PFSK-1 (cell line): ENCODE results near the gene STC2.

Experiments
- FOXP2 ChIP-seq: optimal IDR thresholded peaks from 2 replicates; pipeline ENCODE3; 2011; ENCODE audit warnings: borderline replicate concordance, control low read depth, inconsistent platforms; ENCODE audit not compliant: insufficient read depth; ENCODE audit errors: extremely low read length, extremely low read depth
- POLR2AphosphoS5 ChIP-seq: IDR thresholded peaks from 2 replicates; pipeline ENCODE4 v1.6.1; 2012; ENCODE audit warnings: low read depth, mild to moderate bottlenecking, control low read depth, low read length, moderate library complexity
- SIN3A ChIP-seq: IDR thresholded peaks from 2 replicates; pipeline ENCODE4 v1.6.1; 2012; ENCODE audit warnings: mild to moderate bottlenecking, low read length, moderate library complexity, borderline replicate concordance; ENCODE audit not compliant: insufficient read depth
- TAF1 ChIP-seq: IDR thresholded peaks from 2 replicates; pipeline ENCODE4 v1.6.1; 2012; ENCODE audit warnings: low read length, control low read depth, borderline replicate concordance; ENCODE audit not compliant: insufficient read depth
- TF ChIP-seq, protein P1 (sequence below), 2 experiments: IDR thresholded peaks; 2 replicates each; pipeline versions ENCODE4 v1.6.1 to v1.8.0; 2011 to 2012; ENCODE audit warnings: low read depth in 2 of 2, low read length in 2 of 2, control low read depth in 1 of 2, inconsistent platforms in 1 of 2, mild to moderate bottlenecking in 1 of 2, moderate library complexity in 1 of 2; ENCODE audit not compliant: insufficient read depth in 1 of 2

STC2 gene

DNA sequence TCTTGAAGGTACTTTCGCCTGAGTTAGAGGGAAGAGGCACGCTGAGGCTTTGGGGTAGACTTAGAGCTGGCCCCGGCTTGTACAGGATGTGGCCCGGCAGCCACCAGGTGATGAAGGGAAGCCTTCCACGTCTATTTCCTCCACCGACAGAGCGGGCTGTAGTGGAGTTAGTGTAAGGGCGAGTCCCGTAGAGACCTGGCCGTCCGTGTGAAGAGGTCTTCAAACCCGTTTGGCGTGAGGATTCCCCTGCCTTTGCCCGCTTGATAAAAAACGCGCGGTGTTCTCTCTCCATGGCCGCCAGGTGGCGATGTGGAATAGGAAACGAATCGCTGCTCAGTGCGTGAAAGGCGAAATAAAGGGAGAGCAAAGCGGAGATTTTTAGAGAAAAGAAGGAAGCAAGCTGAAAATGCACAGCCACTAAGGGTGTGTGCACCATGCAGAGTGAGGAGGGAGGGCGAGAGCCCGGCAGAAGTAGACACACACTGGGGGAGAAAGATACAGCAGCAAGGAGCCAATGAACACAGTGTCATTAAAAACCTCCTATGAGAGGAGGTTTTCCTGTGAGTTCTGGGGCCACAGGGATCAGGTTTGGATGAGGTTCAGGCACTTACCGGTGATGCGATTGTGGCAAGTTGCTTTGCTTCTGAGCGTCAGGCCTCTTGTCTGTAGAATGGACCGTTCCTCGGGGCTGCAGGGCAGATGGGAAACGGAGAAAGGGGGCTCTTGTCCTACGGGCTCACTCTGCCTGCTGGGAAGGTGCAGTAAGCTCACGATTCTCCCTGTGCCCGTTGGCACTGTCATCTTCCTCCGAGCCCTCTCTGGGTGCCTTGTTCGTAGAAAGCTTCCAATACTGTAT is 34.2 kb downstream of the STC2 start:
- TF ChIP-seq FOXP2 (no peak), TAF1 (no peak), SIN3A (no peak), POLR2AphosphoS5 (no peak)
- TF ChIP-seq, protein P1, sequence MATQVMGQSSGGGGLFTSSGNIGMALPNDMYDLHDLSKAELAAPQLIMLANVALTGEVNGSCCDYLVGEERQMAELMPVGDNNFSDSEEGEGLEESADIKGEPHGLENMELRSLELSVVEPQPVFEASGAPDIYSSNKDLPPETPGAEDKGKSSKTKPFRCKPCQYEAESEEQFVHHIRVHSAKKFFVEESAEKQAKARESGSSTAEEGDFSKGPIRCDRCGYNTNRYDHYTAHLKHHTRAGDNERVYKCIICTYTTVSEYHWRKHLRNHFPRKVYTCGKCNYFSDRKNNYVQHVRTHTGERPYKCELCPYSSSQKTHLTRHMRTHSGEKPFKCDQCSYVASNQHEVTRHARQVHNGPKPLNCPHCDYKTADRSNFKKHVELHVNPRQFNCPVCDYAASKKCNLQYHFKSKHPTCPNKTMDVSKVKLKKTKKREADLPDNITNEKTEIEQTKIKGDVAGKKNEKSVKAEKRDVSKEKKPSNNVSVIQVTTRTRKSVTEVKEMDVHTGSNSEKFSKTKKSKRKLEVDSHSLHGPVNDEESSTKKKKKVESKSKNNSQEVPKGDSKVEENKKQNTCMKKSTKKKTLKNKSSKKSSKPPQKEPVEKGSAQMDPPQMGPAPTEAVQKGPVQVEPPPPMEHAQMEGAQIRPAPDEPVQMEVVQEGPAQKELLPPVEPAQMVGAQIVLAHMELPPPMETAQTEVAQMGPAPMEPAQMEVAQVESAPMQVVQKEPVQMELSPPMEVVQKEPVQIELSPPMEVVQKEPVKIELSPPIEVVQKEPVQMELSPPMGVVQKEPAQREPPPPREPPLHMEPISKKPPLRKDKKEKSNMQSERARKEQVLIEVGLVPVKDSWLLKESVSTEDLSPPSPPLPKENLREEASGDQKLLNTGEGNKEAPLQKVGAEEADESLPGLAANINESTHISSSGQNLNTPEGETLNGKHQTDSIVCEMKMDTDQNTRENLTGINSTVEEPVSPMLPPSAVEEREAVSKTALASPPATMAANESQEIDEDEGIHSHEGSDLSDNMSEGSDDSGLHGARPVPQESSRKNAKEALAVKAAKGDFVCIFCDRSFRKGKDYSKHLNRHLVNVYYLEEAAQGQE (IDR thresholded peaks at IDR 0.05; ENCODE audit: insufficient read depth in 1 of 2, low read depth in 2 of 2, low read length in 2 of 2) = no peak

DNA sequence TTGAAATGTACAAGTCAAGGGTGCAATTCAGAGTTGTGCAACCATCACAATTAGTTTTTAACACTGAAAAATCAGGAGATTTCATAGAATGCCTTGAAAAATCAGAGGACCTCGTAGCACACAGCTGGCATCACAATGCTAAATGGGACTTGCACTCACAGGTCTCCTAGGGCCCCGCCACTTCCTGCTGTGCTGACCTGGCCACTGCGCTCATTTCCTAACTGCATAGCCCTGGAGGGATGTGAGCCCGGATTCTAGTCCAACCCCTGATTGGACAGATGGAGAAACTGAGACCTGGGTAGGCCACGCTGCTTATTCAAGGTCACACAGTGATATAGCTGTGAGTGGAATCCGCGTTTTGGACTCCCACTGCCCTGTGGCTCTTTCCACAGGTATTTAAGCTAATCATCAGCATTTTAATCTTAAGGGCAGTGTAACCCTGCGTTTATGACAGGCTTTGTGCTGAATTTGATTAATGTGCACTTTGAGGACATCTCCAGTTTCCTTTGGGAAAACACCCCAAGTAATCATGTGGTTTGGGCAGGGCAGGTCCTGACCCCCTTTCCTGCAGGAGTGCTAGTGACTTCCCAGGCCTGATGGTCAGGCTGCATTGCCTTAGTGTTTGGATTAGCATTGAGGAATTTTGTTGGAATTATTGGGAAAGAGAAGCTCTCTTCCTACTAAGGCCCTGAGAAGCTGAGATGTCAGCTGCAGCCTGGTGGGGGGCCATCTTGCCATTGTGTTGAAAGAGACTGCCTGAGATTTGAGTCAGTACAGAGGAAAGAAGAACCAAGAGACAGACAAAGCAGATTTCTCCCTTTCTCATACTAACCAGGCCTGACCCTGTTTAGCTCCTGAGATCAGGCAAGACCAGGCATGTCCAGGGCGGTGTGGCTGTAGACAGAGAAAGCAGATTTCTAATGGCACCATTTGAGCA is 36.2 kb downstream of the STC2 start:
- no peak for TF ChIP-seq POLR2AphosphoS5
- no peak for TF ChIP-seq TAF1
- TF ChIP-seq FOXP2 = no peak
- TF ChIP-seq SIN3A = no peak
- TF ChIP-seq, protein P1 (IDR thresholded peaks at IDR 0.05; ENCODE audit: insufficient read depth in 1 of 2, low read depth in 2 of 2, low read length in 2 of 2) = no peak

DNA sequence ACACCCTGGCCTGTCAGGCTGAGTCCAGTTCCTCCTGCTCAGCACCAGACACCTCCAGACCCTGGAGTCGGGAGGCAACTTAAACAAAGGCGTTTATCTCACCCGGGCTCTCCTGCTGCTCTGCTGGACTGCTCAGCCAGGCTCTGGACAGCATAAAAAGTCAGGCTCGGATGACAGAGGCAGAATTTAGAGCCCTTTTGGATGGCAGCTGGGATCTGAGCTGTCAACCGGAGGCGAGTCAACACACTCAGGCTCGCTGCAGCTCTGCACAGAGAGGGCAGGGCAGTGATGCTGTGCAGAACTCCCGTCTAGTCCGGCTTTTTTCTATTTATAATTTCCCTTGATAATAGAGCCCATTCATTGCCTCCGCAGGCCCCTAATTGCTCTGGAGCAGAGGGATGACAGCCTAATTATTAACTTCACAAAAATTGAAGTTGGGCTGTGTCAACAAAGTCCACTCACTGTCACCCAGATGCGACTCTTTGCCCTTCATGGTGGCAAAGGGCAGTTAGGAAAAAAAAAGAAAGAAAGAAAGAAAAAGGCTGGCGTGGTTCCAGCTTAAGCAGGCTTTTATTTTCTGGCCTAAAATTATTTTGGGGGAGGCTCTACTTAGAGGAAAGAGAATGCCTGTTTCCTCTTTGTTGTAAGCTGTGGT is 37.6 kb downstream of the STC2 start:
- TF ChIP-seq SIN3A = no peak
- peak; percentile 40 for TF ChIP-seq FOXP2
- TF ChIP-seq TAF1 = no peak

DNA sequence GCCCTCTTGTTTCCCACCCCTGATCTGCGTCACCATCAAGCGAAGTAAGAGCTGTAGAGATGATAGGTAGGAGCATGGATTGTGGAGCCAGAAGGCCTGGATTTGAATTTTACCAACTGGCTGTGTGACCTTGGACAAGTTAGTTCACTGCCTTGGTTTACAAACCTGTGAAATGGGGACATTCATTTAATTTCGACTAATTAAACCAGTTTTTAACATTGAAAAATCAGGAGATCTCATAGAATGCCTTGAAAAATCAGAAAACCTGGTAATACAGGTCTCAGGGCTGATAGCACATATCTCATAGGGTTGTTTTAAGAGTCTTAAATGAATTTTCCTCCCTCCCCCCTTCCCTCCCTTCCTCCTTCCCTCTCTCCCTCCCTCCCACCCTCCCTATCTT is 38.8 kb downstream of the STC2 start:
- TF ChIP-seq TAF1 = no peak

DNA sequence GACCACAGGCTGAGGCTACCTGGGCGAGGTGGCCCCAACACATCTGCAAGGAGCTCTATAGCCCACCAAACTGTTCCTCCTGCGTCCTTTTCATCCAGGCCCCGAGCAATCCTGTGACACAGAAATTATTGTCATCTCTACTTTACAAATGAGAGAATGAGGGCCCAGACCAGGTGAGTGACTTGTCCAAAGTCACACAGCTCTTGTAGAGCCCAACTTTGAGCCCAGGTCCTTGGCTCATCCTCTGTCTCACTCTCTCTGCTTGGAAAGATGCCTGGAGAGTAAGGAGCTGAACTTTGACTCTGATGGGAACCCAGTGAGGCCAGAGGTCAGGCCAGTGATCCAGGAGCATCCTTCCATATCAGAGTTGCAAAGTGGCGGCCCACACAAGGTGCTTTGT is 39.6 kb downstream of the STC2 start:
- TF ChIP-seq POLR2AphosphoS5 (no peak), FOXP2 (no peak), SIN3A (no peak), TAF1 (no peak)
- TF ChIP-seq, protein P1 (IDR thresholded peaks at IDR 0.05; ENCODE audit: insufficient read depth in 1 of 2, low read depth in 2 of 2, low read length in 2 of 2) = no peak
